ENCODE data around the gene SHISA7.

SHISA7 gene

GRCh38 chr19:55482156-55482961 is 39.3 kb upstream of the SHISA7 start:
- no peak for DNase-seq

GRCh38 chr19:55481794-55482155 is 38.7 kb upstream of the SHISA7 start:
- DNase-seq, result no peak

GRCh38 chr19:55481148-55481793 is 38.2 kb upstream of the SHISA7 start:
- DNase-seq, result no peak

GRCh38 chr19:55479451-55480230 is 36.5 kb upstream of the SHISA7 start:
- no peak for DNase-seq

GRCh38 chr19:55479045-55479444 is 35.9 kb upstream of the SHISA7 start:
- no peak for DNase-seq

- no peak for DNase-seq
Measured at GRCh38 chr19:55478364-55478763, 35.3 kb upstream of the SHISA7 start.

GRCh38 chr19:55477905-55478304 is 34.8 kb upstream of the SHISA7 start:
- no peak for DNase-seq

- DNase-seq, result peak; percentile 98
Measured at GRCh38 chr19:55476100-55476775, 33.1 kb upstream of the SHISA7 start, which contains the start of gene ZNF628. Gene ZNF628, plus strand, starts transcription at chr19:55476617. Its CDS starts 3,294 bp downstream, at chr19:55479911.

- DNase-seq, result no peak
Measured at GRCh38 chr19:55474269-55475265, 31.5 kb upstream of the SHISA7 start.

- DNase-seq, result no peak
Measured at GRCh38 chr19:55473225-55474012, 30.3 kb upstream of the SHISA7 start.

GRCh38 chr19:55472463-55472862 is 29.4 kb upstream of the SHISA7 start:
- DNase-seq, result no peak

GRCh38 chr19:55471266-55471665 is 28.2 kb upstream of the SHISA7 start:
- no peak for DNase-seq

GRCh38 chr19:55468054-55468393 is 24.9 kb upstream of the SHISA7 start:
- no peak for DNase-seq

GRCh38 chr19:55467236-55468053 is 24.3 kb upstream of the SHISA7 start:
- DNase-seq, result peak; percentile 56 to 72

GRCh38 chr19:55466241-55466614 is 23.1 kb upstream of the SHISA7 start:
- DNase-seq, result no peak

- no peak for DNase-seq
Measured at GRCh38 chr19:55465460-55466240, 22.6 kb upstream of the SHISA7 start.

GRCh38 chr19:55464662-55465054 is 21.6 kb upstream of the SHISA7 start, which contains the start of gene C19orf85:
Gene C19orf85, minus strand, starts transcription at chr19:55464751. Its CDS starts 197 bp downstream, at chr19:55464554.
- DNase-seq, result no peak

GRCh38 chr19:55464039-55464661 is 21.1 kb upstream of the SHISA7 start:
- no peak for DNase-seq

- no peak for DNase-seq
Measured at GRCh38 chr19:55463583-55464031, 20.5 kb upstream of the SHISA7 start.
